ENCODE data around the gene ARHGAP12.

Gene ARHGAP12

GRCh38 chr10:31947144-31947926 lies 18.7 kb upstream of the ARHGAP12 start:
- no peak overlapping the region for H3K9ac ChIP-seq (ENCODE audit: low read length)
- no peaks in the 10 kb centered on the region for H4K20me1 ChIP-seq (ENCODE audit: low read depth, low read length)
- TF ChIP-seq, protein P1, sequence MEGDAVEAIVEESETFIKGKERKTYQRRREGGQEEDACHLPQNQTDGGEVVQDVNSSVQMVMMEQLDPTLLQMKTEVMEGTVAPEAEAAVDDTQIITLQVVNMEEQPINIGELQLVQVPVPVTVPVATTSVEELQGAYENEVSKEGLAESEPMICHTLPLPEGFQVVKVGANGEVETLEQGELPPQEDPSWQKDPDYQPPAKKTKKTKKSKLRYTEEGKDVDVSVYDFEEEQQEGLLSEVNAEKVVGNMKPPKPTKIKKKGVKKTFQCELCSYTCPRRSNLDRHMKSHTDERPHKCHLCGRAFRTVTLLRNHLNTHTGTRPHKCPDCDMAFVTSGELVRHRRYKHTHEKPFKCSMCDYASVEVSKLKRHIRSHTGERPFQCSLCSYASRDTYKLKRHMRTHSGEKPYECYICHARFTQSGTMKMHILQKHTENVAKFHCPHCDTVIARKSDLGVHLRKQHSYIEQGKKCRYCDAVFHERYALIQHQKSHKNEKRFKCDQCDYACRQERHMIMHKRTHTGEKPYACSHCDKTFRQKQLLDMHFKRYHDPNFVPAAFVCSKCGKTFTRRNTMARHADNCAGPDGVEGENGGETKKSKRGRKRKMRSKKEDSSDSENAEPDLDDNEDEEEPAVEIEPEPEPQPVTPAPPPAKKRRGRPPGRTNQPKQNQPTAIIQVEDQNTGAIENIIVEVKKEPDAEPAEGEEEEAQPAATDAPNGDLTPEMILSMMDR (IDR thresholded peaks at IDR 0.05; ENCODE audit: insufficient read depth, low read length, poor library complexity, severe bottlenecking) = no peak
- no peak for TF ChIP-seq EZH2phosphoT487 (conservative IDR thresholded peaks at IDR 0.05; ENCODE audit: low read length)
- no peak overlapping the region for H3K4me2 ChIP-seq (ENCODE audit: low read depth, low read length, poor library complexity, severe bottlenecking)
- no peak overlapping the region for H3K4me3 ChIP-seq (ENCODE audit: insufficient read depth, low read length, poor library complexity, severe bottlenecking)
- no peaks in the 10 kb centered on the region for H3K9me3 ChIP-seq (ENCODE audit: insufficient read depth, low read length)
- no peaks in the 10 kb centered on the region for H3F3A ChIP-seq (ENCODE audit: insufficient read depth)
- H3K36me3 ChIP-seq (ENCODE audit: low read length) = no peaks in the 10 kb centered on the region
- H3K9me2 ChIP-seq (replicated peaks; ENCODE audit: insufficient read depth, low read length) = no peaks in the 10 kb centered on the region
- peak overlapping the region; percentile 7 for H2AFZ ChIP-seq (ENCODE audit: low read depth, low read length, severe bottlenecking)
- H3K79me2 ChIP-seq (ENCODE audit: insufficient read depth, low read length) = no peaks in the 10 kb centered on the region
- no peak overlapping the region for H3K27ac ChIP-seq (ENCODE audit: low read depth, low read length)
- H3K27me3 ChIP-seq (ENCODE audit: low read length) = no peaks in the 10 kb centered on the region

- Histone ChIP-seq H3K9me3 (ENCODE audit: insufficient read depth, low read length) (no peaks in the 10 kb centered on the region), H3K27ac (ENCODE audit: low read depth, low read length) (no peak overlapping the region), H3K79me2 (ENCODE audit: insufficient read depth, low read length) (no peaks in the 10 kb centered on the region), H3K9ac (ENCODE audit: low read length) (no peak overlapping the region), H3K27me3 (ENCODE audit: low read length) (no peaks in the 10 kb centered on the region), H2AFZ (ENCODE audit: low read depth, low read length, severe bottlenecking) (no peak overlapping the region), H3K4me2 (ENCODE audit: low read depth, low read length, poor library complexity, severe bottlenecking) (no peak overlapping the region), H3F3A (ENCODE audit: insufficient read depth) (no peaks in the 10 kb centered on the region), H3K9me2 (replicated peaks; ENCODE audit: insufficient read depth, low read length) (no peaks in the 10 kb centered on the region), H3K36me3 (ENCODE audit: low read length) (no peaks in the 10 kb centered on the region), H4K20me1 (ENCODE audit: low read depth, low read length) (no peaks in the 10 kb centered on the region), H3K4me3 (ENCODE audit: insufficient read depth, low read length, poor library complexity, severe bottlenecking) (no peak overlapping the region)
- TF ChIP-seq EZH2phosphoT487 (conservative IDR thresholded peaks at IDR 0.05; ENCODE audit: low read length) = no peak
- TF ChIP-seq, protein P1 (IDR thresholded peaks at IDR 0.05; ENCODE audit: insufficient read depth, low read length, poor library complexity, severe bottlenecking) = no peak
Measured at GRCh38 chr10:31945392-31945791, 16.8 kb upstream of the ARHGAP12 start.

GRCh38 chr10:31944071-31944433 lies 15.4 kb upstream of the ARHGAP12 start:
- Histone ChIP-seq H3K27ac (ENCODE audit: low read depth, low read length) (no peak overlapping the region), H3K4me2 (ENCODE audit: low read depth, low read length, poor library complexity, severe bottlenecking) (no peak overlapping the region), H2AFZ (ENCODE audit: low read depth, low read length, severe bottlenecking) (no peak overlapping the region), H3K9me3 (ENCODE audit: insufficient read depth, low read length) (no peaks in the 10 kb centered on the region), H4K20me1 (ENCODE audit: low read depth, low read length) (no peaks in the 10 kb centered on the region), H3F3A (ENCODE audit: insufficient read depth) (no peaks in the 10 kb centered on the region), H3K9me2 (replicated peaks; ENCODE audit: insufficient read depth, low read length) (no peaks in the 10 kb centered on the region), H3K79me2 (ENCODE audit: insufficient read depth, low read length) (no peaks in the 10 kb centered on the region), H3K9ac (ENCODE audit: low read length) (no peak overlapping the region), H3K36me3 (ENCODE audit: low read length) (no peaks in the 10 kb centered on the region), H3K4me3 (ENCODE audit: insufficient read depth, low read length, poor library complexity, severe bottlenecking) (no peak overlapping the region), H3K27me3 (ENCODE audit: low read length) (no peaks in the 10 kb centered on the region)
- TF ChIP-seq, protein P1 (IDR thresholded peaks at IDR 0.05; ENCODE audit: insufficient read depth, low read length, poor library complexity, severe bottlenecking) = no peak
- TF ChIP-seq EZH2phosphoT487 (conservative IDR thresholded peaks at IDR 0.05; ENCODE audit: low read length) = no peak

Data from SU-DHL-6 (cell line).